Endothelial cell of umbilical vein (primary cell): ENCODE measurements around the gene NMT1. TPM values are rescaled to one million over a fixed set of nuclear protein-coding genes. Genes with fewer than 3 reads are reported as not detected.

ENCODE experiments used
- BruUV-seq: library from RNA; stranded (reverse); fragments of 400-500 nt; replicated peaks from 2 replicates; lab custom pipeline; 2021; lab: Mats Ljungman, UMichigan
- CTCF ChIA-PET: fragments of 300-600, 350-600 bp; sonication (Branson Sonifier 250); formaldehyde crosslinking; loops from one replicate; lab custom pipeline; 2021; ENCODE audit warnings: antibody characterized with exemption, inconsistent platforms; lab: Charles Lee
- POLR2A ChIA-PET: fragments of 300-600, 350-600 bp; sonication (Branson Sonifier 250); formaldehyde crosslinking; loops from one replicate; lab custom pipeline; 2021; ENCODE audit warnings: antibody characterized with exemption, inconsistent platforms; lab: Charles Lee
- DNase-seq: peaks from one replicate; pipeline ENCODE4 v3.0.0-alpha.2; 2011; ENCODE audit warnings: low read depth, low spot score
- FAIRE-seq: peaks from 2 replicates; lab custom pipeline; 2011; peaks lifted over from hg19 to GRCh38; lab: Jason Lieb, UNC
- H2AFZ ChIP-seq: 2 replicates; pipeline ENCODE4 v1.6.0; 2012; ENCODE audit warnings: low read depth, low read length, control low read depth, inconsistent platforms
- H3K27ac ChIP-seq: 2 replicates; pipeline ENCODE4 v1.5.1; 2011; ENCODE audit warnings: low read depth, mild to moderate bottlenecking, control low read depth, low read length, moderate library complexity; ENCODE audit not compliant: insufficient read depth
- H3K27me3 ChIP-seq, 2 experiments: 2 replicates each; pipeline versions ENCODE4 v1.6.0 to v1.6.1; 2011; ENCODE audit warnings: low read length in 2 of 2, mixed read lengths in 1 of 2; ENCODE audit not compliant: control insufficient read depth in 2 of 2, insufficient read depth in 2 of 2
- H3K36me3 ChIP-seq, 2 experiments: 2 replicates in 1 of 2; 3 replicates in 1 of 2; pipeline ENCODE4 v1.5.1; 2011; ENCODE audit warnings: low read length in 2 of 2, mild to moderate bottlenecking in 1 of 2, moderate library complexity in 1 of 2; ENCODE audit not compliant: control insufficient read depth in 2 of 2, insufficient read depth in 2 of 2; ENCODE audit errors: extremely low read depth in 1 of 2
- H3K4me1 ChIP-seq: 3 replicates; pipeline ENCODE4 v1.5.1; 2011; ENCODE audit warnings: mild to moderate bottlenecking, low read length; ENCODE audit not compliant: control insufficient read depth, insufficient read depth; ENCODE audit errors: extremely low read depth
- H3K4me2 ChIP-seq: 2 replicates; pipeline ENCODE4 v1.6.1; 2011; ENCODE audit warnings: low read length, control low read depth, mixed read lengths; ENCODE audit not compliant: insufficient read depth
- H3K4me3 ChIP-seq, 3 experiments: fragments of 200-600 bp in 1 of 3; sonication (generic), shearing (Covaris generic) in 1 of 3; replicated peaks in 1 of 3; 2 replicates each; pipeline ENCODE4 v1.5.1; 2011 to 2016; ENCODE audit warnings: control low read depth in 3 of 3, low read length in 3 of 3, mild to moderate bottlenecking in 2 of 3, inconsistent platforms in 1 of 3, low read depth in 1 of 3, moderate library complexity in 1 of 3; ENCODE audit not compliant: insufficient read depth in 1 of 3
- H3K79me2 ChIP-seq: 2 replicates; pipeline ENCODE4 v1.6.0; 2012; ENCODE audit warnings: low read length, inconsistent platforms; ENCODE audit not compliant: control insufficient read depth, insufficient read depth
- H3K9ac ChIP-seq: replicated peaks from 2 replicates; pipeline ENCODE3; 2011; ENCODE audit warnings: low read length, control low read depth; ENCODE audit not compliant: insufficient read depth; ENCODE audit errors: extremely low read depth
- H3K9me1 ChIP-seq: replicated peaks from 3 replicates; pipeline ENCODE4 v1.6.0; 2011; ENCODE audit warnings: mild to moderate bottlenecking, low read length; ENCODE audit not compliant: control insufficient read depth, insufficient read depth; ENCODE audit errors: extremely low read depth
- H3K9me3 ChIP-seq: replicated peaks from 2 replicates; pipeline ENCODE4 v1.5.1; 2012; ENCODE audit warnings: low read length, inconsistent platforms; ENCODE audit not compliant: control insufficient read depth, insufficient read depth
- H4K20me1 ChIP-seq: replicated peaks from 2 replicates; pipeline ENCODE3; 2011; ENCODE audit warnings: mild to moderate bottlenecking, low read length; ENCODE audit not compliant: control insufficient read depth, insufficient read depth; ENCODE audit errors: extremely low read depth
- EZH2 ChIP-seq: IDR thresholded peaks from 2 replicates; pipeline ENCODE4 v1.6.1; 2012; ENCODE audit warnings: borderline replicate concordance, low read depth, mild to moderate bottlenecking, moderate library complexity, low read length, inconsistent platforms; ENCODE audit not compliant: severe bottlenecking
- FOS ChIP-seq: IDR thresholded peaks from 2 replicates; pipeline ENCODE4 v1.6.1; 2011; ENCODE audit warnings: mild to moderate bottlenecking, low read length, moderate library complexity, borderline replicate concordance; ENCODE audit not compliant: insufficient read depth
- GATA2 ChIP-seq: IDR thresholded peaks from 2 replicates; pipeline ENCODE4 v1.7.0; 2011; ENCODE audit warnings: low read depth, mild to moderate bottlenecking, moderate library complexity, mixed read lengths, low read length; ENCODE audit not compliant: insufficient read length, insufficient read depth
- JUN ChIP-seq: IDR thresholded peaks from 2 replicates; pipeline ENCODE4 v1.6.1; 2011; ENCODE audit warnings: borderline replicate concordance, low read depth; ENCODE audit not compliant: insufficient read length, insufficient read depth
- MYC ChIP-seq: IDR thresholded peaks from one replicate; pipeline ENCODE4 v1.6.1; 2011; ENCODE audit warnings: mild to moderate bottlenecking, low read depth, low read length
- POLR2A ChIP-seq: IDR thresholded peaks from 2 replicates; pipeline ENCODE4 v1.6.1; 2012; ENCODE audit warnings: low read depth, mild to moderate bottlenecking, control low read depth, low read length
- POLR2AphosphoS5 ChIP-seq: IDR thresholded peaks from 2 replicates; pipeline ENCODE4 v1.6.1; 2012; ENCODE audit warnings: low read depth, mild to moderate bottlenecking, control low read depth, low read length, moderate library complexity; ENCODE audit not compliant: insufficient read depth
- dilution Hi-C: fragments of 300-500 bp; cut with MboI; formaldehyde crosslinking; loops from one replicate; pipeline ENCODE4 v1.15.0; 2019; ENCODE audit warnings: low sequenced_read_pairs; ENCODE audit not compliant: extremely low pct_ligation_motif_present
- intact Hi-C: fragments of 100-400 bp; cut with micrococcal nuclease; formaldehyde crosslinking; loops from one replicate; pipeline ENCODE4 v1.10.0; 2022
- polyA plus RNA-seq, 4 experiments: library from polyadenylated mRNA; depleted of rRNA in 3 of 4; stranded (reverse) in 3 of 4; unstranded in 1 of 4; fragments of >200 nt; gene quantifications; 2 replicates each; pipeline versions ENCODE4 v1.2.1 to v1.2.3, GENCODE V29; 2011 to 2012; ENCODE audit warnings: missing spikeins in 1 of 4
- total RNA-seq: library from RNA; stranded (reverse); gene quantifications from 2 replicates; pipeline ENCODE4 v1.2.3, GENCODE V29; 2021
- TF ChIP-seq, protein P1 (sequence below), 2 donors: IDR thresholded peaks; 1 replicate in 1 of 2; 2 replicates in 1 of 2; pipeline ENCODE4 v1.5.1; 2011; ENCODE audit warnings: low read length in 2 of 2, mild to moderate bottlenecking in 2 of 2, moderate library complexity in 2 of 2, control low read depth in 1 of 2, inconsistent platforms in 1 of 2, low read depth in 1 of 2; ENCODE audit not compliant: insufficient read depth in 1 of 2; ENCODE audit errors: extremely low read depth in 1 of 2
- TF ChIP-seq, protein P2 (sequence below): IDR thresholded peaks from 2 replicates; pipeline ENCODE4 v1.6.1; 2011; ENCODE audit not compliant: insufficient read depth, insufficient read length

Gene NMT1
- total and polyA plus RNA-seq, 2 donors (not counting 3 experiments of a cell fraction or from before 2014, with no cell fraction given) = 37.6 to 135 TPM

DNA sequence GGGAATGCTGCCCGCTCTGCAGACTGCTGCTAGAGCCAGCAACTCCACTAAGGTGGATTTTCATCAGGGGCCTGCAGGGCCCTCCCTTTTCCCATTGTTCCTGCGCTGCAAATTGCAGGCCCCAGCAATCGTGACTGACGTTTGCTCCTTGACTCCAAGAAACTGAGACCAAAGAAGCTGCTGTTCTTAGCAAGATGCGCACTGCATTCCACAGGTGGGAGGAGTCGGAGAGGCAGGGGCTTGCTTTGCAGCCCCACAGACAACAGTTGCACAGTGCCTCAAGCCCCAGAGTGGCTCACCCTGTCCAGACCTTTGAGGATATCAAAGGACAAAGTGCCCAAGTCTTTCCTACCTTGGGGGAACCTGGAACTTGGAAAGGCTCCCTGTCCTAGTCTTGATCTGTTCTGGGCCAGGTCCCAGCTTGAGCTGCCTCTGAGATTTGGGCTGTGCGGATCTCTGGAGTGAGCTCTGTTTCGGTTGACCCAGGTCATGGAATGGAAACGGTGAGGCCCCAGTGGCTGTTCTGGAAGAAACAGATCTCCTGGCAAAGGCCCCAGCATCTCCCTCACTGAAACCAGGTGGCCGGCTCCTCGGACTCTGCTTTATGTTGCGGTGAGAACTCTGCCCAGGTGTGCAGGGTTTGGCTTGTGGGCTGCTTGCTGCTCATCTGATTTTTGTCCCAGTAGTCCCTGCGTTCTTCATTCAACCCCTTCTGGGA is 46.3 kb downstream of the NMT1 start:
- Histone ChIP-seq H3K27ac (no peak overlapping the region), H3K4me3 (no peak overlapping the region), H2AFZ (no peak overlapping the region), H3K9ac (no peak overlapping the region), H3K27me3 (no peaks in the 10 kb centered on the region), H3K9me1 (no peaks in the 10 kb centered on the region), H3K36me3 (peaks cover 28 to 48% of the 10 kb centered on the region in 2 experiments), H3K4me2 (no peak overlapping the region), H4K20me1 (no peaks in the 10 kb centered on the region), H3K4me1 (no peaks in the 10 kb centered on the region), H3K79me2 (no peaks in the 10 kb centered on the region), H3K9me3 (no peaks in the 10 kb centered on the region)
- CTCF ChIA-PET = interaction anchor here (1.7 to 3.5 kb wide), 5 partner anchors 8 to 28 kb away, joined by 8 to 61 read pairs (median 11); partner anchors contain the start of genes ACBD4 and PLCD3
- POLR2A ChIA-PET = no interaction called here
- FAIRE-seq (no peak), DNase-seq (no peak)
- TF ChIP-seq MYC = no peak
- no peak for TF ChIP-seq JUN
- no peak for TF ChIP-seq GATA2
- TF ChIP-seq, protein P1, sequence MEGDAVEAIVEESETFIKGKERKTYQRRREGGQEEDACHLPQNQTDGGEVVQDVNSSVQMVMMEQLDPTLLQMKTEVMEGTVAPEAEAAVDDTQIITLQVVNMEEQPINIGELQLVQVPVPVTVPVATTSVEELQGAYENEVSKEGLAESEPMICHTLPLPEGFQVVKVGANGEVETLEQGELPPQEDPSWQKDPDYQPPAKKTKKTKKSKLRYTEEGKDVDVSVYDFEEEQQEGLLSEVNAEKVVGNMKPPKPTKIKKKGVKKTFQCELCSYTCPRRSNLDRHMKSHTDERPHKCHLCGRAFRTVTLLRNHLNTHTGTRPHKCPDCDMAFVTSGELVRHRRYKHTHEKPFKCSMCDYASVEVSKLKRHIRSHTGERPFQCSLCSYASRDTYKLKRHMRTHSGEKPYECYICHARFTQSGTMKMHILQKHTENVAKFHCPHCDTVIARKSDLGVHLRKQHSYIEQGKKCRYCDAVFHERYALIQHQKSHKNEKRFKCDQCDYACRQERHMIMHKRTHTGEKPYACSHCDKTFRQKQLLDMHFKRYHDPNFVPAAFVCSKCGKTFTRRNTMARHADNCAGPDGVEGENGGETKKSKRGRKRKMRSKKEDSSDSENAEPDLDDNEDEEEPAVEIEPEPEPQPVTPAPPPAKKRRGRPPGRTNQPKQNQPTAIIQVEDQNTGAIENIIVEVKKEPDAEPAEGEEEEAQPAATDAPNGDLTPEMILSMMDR (IDR thresholded peaks at IDR 0.05; ENCODE audit: extremely low read depth in 1 of 2, insufficient read depth in 1 of 2, low read depth in 1 of 2, low read length in 2 of 2) = no peak
- no peak for TF ChIP-seq POLR2A
- TF ChIP-seq EZH2 = no peak
- TF ChIP-seq POLR2AphosphoS5 = no peak
- TF ChIP-seq, protein P2, sequence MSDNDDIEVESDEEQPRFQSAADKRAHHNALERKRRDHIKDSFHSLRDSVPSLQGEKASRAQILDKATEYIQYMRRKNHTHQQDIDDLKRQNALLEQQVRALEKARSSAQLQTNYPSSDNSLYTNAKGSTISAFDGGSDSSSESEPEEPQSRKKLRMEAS = no peak
- TF ChIP-seq FOS = no peak
- dilution Hi-C loops (no loop called here), intact Hi-C loops (no loop called here)
- no TSS peak for BruUV-seq
